GM19023 (cell line): ENCODE results near the gene ITGA2B.
"Not testable (repeated sequence)": the region's sequence is repeated elsewhere in the genome, so short reads cannot be mapped to it uniquely, and the experiment has no call there.

Experiments
- ATAC-seq: cut with Tn5 transposase; IDR thresholded peaks from one replicate; pipeline ENCODE4 v1.9.1; 2021; ENCODE audit warnings: mild to moderate bottlenecking, moderate library complexity; ENCODE audit not compliant: unreplicated experiment

The ITGA2B gene

DNA sequence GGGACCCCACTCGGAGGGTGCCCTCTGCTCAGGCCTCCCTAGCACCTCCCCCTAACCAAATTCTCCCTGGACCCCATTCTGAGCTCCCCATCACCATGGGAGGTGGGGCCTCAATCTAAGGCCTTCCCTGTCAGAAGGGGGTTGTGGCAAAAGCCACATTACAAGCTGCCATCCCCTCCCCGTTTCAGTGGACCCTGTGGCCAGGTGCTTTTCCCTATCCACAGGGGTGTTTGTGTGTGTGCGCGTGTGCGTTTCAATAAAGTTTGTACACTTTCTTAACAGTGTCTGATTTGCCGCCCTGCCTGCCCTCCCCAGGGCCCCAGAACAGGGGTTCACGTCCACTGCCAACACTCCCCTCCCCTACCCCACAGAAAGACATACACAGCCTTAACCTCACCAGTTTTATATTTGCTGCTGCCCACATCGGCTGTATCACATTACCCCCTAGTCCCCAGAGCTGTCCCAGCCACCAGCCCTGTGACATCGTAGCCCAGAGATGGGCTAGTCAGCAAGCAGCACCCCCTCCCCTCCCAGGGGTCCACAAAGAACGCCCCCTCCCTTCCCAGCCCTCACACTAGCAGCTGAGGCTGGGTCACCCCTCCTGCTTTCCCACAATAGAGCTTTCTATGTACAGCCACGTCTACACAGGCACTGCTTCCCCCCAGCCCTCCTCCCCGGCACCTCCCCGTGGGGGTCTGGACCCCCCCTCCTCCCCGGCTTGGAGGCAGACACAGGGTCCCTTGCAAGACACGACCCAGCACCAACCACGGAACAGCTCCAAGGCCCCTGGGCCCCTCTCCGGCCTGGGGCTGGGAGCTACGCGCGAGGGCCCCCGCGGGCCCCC, 36.4 kb downstream of the ITGA2B start:
- no peak for ATAC-seq

DNA sequence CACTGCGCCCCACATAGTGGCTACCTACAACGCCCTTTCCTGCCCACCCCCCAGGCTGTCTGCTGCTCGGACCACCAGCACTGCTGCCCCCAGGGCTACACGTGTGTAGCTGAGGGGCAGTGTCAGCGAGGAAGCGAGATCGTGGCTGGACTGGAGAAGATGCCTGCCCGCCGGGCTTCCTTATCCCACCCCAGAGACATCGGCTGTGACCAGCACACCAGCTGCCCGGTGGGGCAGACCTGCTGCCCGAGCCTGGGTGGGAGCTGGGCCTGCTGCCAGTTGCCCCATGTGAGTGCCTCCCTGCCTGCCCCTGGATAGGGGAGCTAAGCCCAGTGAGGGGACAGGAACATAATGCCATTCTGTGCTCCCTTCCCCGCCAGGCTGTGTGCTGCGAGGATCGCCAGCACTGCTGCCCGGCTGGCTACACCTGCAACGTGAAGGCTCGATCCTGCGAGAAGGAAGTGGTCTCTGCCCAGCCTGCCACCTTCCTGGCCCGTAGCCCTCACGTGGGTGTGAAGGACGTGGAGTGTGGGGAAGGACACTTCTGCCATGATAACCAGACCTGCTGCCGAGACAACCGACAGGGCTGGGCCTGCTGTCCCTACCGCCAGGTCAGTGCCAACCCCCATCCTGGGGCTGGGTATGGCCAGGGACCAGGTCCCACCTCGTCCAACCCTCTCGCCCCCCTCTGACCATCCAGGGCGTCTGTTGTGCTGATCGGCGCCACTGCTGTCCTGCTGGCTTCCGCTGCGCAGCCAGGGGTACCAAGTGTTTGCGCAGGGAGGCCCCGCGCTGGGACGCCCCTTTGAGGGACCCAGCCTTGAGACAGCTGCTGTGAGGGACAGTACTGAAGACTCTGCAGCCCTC, 37.3 kb downstream of the ITGA2B start:
- no peak for ATAC-seq

DNA sequence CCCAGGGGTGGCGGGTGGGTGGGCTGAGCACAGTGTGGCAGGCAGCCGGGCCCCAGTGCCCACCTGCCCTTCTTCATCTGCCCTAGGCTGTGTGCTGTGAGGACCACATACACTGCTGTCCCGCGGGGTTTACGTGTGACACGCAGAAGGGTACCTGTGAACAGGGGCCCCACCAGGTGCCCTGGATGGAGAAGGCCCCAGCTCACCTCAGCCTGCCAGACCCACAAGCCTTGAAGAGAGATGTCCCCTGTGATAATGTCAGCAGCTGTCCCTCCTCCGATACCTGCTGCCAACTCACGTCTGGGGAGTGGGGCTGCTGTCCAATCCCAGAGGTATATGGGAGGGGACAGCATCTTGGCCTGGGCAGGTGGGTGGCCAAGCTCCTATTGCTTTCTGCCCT, 38.0 kb downstream of the ITGA2B start:
- ATAC-seq, result no peak

DNA sequence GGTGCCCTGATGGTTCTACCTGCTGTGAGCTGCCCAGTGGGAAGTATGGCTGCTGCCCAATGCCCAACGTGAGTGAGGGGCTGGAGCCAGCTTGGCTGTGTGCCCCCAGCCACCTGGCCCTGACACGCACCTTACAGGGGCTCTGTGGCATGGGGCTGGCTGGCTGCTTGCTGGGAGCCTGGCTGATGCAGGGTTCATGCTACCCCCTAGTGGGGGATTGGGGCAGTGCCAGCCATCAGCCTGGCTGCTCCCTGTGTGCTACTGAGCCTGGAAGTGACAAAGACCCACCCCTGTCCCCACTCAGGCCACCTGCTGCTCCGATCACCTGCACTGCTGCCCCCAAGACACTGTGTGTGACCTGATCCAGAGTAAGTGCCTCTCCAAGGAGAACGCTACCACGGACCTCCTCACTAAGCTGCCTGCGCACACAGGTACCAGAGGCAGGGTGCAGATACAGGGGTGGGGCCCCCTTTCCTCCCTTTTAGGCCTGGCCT, 38.7 kb downstream of the ITGA2B start:
- no peak for ATAC-seq

DNA sequence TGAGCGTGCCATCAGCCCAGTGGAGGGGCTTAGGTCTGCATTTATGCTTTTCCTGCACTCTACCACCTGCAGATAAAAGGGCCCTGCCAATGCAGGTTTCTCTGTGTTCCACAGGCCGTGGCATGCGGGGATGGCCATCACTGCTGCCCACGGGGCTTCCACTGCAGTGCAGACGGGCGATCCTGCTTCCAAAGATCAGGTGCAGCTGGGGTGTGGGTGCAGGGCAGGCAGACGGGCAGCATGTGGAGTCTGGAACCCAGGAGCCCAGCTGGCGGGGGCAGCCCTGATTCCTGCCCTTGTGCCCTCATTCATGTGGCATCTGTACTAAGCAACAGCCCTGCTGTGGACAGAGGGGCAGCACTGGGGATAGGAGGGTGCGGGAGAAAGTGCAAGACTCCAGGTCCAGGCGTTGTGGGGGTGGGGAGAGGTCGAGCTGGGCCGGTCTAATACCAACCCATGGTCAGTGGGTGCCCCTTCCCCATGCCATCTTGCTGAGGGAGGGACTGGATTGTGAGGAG, 39.8 kb downstream of the ITGA2B start:
- no peak for ATAC-seq

DNA sequence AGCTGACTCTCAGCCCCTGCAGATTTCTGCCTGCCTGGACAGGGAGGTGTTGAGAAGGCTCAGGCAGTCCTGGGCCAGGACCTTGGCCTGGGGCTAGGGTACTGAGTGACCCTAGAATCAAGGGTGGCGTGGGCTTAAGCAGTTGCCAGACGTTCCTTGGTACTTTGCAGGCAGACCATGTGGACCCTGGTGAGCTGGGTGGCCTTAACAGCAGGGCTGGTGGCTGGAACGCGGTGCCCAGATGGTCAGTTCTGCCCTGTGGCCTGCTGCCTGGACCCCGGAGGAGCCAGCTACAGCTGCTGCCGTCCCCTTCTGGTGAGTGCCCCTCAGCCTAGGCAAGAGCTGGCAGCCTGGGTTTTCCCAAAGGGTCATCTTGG, 40.5 kb downstream of the ITGA2B start:
- ATAC-seq, result no peak

DNA sequence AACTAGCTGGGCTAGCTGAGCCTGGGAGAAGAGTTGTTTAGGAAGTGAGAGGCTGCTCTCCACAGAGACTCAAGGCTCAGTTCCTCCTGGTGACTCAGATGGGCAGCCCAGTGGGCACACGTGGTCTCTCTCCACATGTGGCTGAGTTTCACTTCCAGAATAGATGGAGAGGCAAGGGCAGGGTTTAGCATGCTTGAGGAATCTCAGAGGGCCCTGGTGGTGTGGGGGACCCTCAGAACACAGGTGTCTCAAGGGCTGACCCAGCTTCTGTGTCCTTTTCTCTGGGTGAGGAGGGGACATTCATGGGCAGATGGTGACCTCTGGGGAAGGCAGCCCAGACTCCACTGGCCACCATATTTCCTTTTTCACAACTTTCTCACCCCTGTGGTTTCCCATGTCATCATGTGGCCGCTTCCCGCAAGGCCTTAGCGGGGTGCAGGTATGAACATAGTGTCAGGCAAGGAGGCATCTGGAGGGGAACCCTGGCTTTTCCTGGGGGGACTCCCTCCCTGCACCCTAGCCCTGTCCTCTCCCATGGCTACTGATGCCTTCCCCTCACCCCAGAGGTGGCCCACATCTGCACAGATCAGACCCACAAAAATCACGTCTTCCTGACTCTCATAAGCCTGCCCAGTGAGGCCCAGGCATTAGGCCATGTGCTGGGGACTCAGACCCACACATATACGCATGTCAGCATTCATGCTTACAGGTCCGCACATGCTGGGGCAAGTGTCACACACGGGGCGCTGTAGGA, 41.0 kb downstream of the ITGA2B start:
- peak; percentile 28 for ATAC-seq

DNA sequence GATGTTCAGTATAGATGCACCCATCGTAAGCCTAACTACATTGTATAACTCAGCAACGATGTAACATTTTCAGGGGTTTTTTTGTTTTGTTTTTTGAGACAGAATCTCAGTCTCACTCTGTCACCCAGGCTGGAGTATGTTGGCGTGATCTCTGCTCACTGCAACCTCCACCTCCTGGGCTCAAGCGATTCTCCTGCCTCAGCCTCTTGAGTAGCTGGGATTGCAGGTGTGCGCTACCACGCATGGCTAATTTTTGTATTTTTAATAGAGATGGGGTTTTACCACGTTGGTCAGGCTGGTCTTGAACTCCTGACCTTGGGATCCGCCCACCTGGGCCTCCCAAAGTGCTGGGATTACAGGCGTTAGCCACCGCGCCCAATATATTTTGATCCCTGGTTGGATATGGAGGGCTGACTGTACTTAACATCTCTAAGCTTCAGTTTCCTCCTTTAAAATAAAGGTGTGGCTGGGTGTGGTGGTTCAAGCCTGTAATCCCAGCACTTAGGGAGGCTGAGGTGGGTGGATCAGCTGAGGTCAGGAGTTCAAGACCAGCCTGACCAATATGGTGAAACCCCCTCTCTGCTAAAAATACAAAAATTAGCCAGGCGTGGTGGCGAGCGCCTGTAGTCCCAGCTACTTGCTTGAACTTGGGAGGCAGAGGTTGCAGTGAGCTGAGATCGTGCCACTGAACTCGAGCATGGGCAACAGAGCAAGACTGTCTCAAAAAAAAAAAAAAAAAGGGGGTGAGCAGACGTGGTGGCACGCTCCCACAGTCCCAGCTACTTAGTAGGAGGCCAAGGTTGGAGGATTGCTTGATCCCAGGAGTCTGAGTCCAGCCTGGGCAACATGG, 42.0 kb downstream of the ITGA2B start:
- ATAC-seq, result not testable (repeated sequence)

DNA sequence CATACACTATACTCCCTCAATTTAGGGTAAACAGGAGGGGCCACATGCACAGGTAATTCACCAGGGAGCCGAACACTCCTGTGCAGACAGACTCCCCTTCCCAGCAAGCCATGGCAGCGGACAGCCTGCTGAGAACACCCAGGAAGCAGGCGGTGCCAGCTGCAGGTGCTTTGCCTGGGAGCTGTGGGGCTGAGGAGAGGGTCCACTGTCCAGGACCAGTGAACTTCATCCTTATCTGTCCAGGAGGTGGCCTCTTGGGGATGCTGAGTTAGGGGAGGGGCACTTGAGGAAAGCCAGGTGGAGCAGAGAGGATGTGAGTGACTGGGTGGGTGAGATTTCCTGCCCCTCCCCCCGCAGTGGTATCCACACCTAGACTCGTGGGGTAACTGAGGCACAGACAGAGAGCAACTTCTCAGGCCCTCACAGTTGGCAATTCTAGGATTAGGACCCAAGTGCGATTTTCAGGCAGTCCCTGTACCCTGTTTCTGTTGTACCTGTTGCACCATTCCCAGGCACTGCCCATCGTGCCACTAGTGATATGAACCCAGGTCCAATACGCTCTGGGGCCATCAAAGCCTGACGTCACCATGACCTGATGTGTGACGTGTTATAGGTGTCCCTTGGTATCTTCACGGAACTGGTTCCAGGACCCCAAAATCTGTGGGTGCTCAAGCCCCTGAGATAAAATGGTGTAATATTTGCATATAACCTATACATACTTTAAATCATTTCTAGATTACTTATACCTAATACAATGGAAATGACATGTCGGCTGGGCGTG, 43.2 kb downstream of the ITGA2B start:
- ATAC-seq, result no peak

DNA sequence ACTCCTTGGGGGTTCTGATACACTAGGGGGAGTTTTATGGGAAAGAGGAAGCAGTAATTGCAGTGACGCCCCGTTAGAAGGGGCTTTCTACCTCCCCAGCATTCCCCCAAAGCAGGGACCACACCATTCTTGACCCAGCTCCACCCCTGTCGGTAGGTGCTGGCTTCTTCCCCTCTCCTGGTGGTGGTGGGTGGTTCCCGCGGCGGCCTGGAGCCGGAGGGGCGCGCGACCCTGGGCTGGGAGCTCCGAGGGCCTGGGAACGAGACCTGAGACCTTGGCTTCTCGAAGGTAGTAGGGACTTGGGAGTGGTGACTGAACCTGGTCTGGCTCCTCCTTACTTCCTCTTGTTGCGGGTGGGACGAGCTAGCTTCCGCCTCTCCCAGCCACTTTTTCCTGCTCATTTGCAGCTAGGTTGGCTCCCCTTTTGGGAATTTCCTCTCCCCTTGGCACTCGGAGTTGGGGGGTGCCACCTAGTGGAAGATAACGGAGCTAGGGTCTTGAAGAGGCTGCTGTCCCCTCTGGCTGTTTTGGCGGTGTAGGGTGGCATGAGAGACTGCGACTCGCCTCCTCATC, 43.9 kb downstream of the ITGA2B start:
- ATAC-seq, result peak; percentile 6

DNA sequence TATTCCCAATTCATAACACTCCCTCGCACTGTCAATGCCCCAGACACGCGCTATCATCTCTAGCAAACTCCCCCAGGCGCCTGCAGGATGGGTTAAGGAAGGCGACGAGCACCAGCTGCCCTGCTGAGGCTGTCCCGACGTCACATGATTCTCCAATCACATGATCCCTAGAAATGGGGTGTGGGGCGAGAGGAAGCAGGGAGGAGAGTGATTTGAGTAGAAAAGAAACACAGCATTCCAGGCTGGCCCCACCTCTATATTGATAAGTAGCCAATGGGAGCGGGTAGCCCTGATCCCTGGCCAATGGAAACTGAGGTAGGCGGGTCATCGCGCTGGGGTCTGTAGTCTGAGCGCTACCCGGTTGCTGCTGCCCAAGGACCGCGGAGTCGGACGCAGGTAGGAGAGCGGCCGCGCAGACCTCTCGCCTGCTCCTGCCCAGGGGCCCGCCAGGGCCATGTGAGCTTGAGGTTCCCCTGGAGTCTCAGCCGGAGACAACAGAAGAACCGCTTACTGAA, 44.5 kb downstream of the ITGA2B start, which contains the start of gene GRN:
Gene GRN (plus strand): TSS at position 364 of the 515 bp plus-strand sequence. CDS start 3,863 bp downstream, outside the sequence.
- ATAC-seq, result peak; percentile 75

DNA sequence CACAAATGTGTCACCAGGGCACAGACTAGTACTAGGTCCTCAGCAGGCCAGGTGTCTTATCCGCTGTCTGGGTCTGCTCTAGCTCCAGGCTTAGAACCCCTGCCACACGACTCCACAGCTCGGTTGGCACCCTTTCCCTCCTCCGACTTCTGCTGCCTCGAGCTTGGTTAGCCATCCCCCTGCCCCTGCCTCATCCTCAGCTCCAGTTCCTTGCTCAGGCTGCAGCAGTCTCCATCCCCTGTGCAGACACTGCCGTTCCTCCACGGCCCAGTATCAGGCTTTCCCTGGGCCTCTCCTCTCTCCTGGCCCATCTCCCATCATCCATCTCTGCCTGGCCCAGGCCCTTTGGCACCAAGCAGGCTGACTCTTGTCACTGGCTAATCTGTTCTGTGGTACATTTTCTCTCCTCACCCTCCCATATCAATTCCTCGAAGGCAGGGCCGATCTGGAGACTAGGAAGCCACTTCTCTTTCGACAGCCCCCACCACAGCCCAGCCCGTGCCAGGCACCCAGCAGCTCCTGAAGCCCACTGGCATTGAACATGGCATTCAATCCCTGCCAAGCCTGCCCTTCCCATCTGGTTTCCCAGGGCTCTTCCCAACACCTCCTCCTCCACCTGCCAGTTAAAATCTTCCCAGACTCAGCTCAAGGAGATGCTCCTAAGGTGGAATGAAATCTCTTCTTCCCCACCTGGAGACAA, 45.8 kb downstream of the ITGA2B start:
- ATAC-seq, result no peak

DNA sequence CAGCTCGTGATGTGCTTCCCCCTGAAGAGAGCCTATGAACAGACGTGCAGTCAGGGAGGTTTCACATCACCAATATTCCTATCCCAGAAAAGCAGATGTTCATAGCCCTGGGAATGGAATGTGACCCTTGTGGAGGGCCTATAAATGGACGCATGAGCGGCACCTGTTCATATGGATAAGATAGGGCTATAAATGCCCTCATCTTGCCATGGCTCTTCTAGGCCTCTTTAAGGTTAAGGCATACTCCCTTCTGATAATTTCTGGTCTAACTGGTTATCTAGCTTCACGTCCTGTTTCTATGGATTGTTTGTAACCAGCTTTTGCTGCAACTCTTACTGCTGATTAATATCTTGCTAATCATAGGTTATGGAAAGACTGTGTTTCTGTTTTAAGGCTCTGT, 48.9 kb downstream of the ITGA2B start:
- not testable (repeated sequence) for ATAC-seq

DNA sequence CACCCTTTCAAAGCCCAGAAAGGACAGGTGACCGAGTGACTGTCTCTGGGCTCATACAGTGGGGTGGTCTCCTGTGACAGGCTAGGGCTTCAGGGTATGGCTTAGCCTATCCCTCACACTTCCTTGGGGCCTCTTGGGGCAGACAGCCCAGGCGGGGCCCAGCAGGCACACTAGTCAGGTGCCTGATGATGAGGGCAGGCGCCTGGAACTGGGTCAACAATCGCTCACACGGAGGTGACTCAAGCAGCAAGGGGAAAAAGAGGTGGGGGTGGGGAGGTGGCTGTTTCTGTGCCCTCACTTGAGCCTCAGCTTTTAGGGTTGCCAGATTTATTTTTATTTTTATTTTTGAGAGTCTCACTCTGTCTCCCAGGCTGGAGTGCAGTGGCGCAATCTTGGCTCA, 50.7 kb downstream of the ITGA2B start:
- no peak for ATAC-seq

DNA sequence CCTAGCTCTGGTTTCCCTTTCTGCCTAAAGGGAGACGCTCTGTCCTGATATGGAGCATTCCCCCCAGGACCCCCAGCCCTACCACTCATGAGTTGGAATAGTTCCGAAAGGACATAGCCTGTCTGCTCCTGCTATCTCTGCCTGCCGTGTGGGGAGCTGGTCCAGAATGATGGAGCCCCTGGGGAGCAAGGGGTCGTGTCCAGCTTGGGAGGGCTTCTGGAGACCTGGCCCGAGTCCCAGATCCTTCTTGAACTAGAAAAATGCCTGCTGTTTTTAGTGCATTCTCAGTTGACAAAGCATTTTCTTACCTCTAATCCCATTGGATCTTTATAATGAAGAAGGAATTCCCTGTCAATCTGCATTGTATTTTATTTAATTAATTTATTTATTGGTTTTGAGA, 53.5 kb downstream of the ITGA2B start:
- no peak for ATAC-seq

DNA sequence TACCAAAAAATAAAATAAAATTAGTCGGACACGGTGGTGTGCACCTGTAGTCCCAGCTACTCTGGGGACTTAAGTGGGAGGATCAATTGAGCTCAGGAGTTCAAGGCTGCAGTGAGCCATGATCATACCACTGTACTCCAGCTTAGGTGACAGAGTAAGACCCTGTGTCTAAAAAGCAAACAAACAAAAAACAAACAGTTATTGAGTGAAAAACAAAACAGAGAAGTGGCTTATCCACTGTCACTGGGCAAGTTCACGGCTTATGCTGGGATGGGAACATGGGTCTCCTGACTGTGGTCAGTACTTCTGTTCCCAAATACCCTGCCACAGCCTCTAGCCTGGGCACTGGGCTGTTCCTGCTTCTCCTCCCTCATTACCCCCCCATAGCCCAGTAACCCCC, 53.9 kb downstream of the ITGA2B start:
- ATAC-seq, result no peak

DNA sequence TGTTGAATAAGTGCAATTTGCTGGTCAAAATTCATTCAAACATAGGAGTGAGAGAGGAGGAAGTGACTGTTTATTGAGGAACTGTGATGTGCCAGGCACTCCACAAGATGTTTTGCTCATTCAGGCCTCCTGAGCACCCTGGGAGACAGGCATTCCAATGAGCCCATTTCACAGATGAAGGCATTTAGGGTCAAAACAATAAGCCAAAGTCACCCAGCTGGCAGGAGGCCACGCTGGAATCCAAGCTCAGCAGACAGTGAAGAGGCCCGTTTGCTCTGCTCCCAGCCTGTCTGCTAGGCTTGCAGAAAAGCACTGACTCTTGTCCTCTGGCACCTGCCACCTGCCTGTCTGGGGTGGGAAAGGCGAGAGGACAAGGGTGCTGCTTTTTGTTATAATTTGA, 54.7 kb downstream of the ITGA2B start:
- ATAC-seq, result no peak

DNA sequence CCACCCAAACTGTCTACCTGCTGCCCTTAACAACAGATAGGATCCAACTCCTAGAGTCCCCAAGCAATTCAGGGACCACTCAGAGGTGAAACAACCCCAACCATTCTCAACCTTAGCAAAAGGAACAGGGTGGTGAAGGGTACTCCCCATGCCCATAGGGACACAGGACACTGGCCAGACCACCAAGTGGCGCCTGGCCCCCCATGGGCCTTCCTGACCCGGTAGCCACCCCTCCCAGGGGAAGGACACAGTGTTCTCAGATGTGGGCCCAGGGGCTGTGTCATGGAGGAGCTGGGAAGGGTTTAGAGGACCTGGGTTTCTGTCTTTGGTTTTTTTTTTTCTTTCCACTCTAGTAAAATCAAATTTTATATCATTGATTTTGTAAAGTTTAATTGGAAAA, 55.1 kb downstream of the ITGA2B start:
- ATAC-seq, result no peak
